NCI-H460 (cell line): ENCODE results near the gene ZNF526. TPM values are rescaled to one million over a fixed set of nuclear protein-coding genes. Genes with fewer than 3 reads are reported as not detected.

Experiments used
- DNase-seq: peaks from one replicate; pipeline ENCODE4 v3.0.0-alpha.2; 2016; ENCODE audit warnings: low read depth; ENCODE audit errors: extremely low read depth
- total RNA-seq: library from RNA; depleted of rRNA; stranded (reverse); fragments of >200 nt; shearing (Covaris generic); gene quantifications from 2 replicates; pipeline ENCODE4 v1.2.3, GENCODE V29; 2014; rRNA removed

Gene ZNF526
- total RNA-seq, 1 experiment from 2014 or later, result 4.4 TPM

DNA sequence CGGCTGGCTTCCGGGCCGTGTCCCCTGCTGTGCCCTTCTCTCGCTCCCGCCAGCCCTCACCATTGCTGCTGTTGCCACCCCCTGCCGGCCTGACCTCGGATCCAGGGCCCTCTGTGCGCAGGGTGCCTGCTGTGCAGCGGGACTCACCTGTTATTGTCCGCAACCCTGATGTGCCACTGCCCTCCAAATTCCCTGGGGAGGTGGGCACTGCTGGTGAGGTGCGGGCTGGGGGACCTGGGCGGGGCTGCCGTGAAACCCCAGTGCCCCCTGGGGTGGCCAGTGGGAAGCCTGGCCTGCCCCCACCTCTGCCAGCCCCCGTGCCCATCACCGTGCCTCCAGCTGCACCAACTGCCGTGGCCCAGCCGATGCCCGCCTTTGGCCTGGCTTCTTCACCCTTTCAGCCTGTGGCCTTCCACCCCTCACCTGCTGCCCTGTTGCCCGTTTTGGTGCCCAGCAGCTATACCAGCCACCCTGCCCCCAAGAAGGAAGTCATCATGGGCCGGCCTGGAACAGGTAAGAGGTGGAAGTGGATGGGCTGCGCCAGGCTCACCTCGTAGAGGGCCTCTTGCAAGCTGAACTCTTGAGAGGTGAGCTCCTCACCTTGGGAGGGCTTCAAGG is 54.1 kb downstream of the ZNF526 start:
- no peak for DNase-seq

DNA sequence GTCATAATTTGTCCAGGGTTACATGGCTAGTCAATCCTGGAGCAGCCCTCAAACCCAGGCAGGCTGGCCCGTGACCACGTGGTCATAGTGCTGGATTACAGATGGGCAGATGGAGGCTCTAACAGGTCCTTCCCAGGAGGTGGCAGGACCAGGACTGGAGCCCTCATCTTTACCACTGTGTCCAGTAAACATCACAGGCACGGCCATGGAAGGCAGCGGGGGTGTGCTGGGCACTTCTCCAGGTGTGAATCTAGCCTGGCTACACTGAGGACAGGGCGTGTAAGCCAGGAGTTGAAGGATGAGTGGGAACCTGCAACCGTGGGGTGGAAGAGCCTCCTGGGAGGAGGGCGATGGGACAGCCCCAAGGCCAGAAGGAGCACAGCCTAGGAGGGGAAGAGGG is 55.0 kb downstream of the ZNF526 start:
- no peak for DNase-seq

DNA sequence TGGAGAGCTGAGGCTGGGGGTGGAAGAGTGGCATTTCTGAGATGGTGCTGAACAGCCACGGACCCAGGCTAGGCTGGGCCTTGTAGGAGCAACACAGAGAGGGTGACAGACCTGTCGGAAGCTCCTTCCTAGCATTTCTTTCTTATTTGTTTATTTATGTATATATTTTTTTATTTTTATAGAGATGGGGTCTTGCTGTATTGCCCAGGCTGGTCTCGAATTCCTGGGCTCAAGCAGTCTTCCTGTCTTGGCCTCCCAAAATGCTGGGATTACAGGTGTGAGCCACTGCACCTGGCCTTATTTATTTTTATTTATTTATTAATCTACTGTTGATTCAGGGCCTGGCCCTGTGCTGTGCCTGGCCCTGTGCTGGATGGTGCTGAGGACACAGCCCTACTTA is 55.4 kb downstream of the ZNF526 start:
- DNase-seq, result no peak

DNA sequence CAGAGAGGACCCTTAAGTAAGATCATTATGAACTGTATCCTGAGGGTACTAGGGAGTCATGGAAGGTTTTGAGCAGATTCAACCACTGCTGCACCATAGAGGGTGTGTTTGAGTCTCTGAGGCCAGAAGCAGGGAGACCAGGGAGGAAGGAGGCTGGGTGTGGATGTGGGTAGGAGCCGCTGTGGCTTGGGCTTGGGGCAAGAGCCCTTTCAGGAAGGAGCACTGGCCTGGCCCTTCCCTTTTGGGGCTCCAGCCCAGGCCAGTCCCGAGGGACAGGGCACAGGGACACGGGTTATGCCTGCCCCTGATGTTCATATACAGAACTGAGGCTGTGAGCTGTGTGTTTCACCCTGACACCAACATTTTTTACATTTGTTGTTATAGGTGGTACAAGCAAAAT is 56.2 kb downstream of the ZNF526 start:
- no peak for DNase-seq

DNA sequence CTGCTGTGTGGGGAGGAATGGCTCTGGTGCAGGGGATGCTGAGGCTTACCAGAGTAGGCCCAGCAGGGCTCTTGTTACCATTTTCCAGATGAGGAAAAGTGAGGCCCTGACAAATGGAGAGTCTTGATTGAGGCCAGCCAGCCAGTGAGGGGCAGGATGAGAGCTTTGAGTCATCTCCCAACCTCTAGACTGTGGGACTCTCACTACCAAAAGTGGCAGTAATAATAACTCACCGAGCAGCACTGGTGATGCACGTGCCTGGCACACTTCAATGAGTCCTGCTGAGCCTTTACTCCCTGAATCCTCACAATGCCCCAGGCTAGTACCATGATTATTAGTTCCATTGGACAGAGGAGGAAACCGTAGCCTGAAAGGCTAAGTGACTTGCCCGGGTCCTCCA is 56.7 kb downstream of the ZNF526 start:
- DNase-seq, result no peak

Other genes with a start within 250 kb of the ZNF526 start
- 0.52 TPM in 1 of 2 replicates, not detected in the other for gene ATP1A3, start 226.1 kb upstream of the ZNF526 start, total RNA-seq
- gene GRIK5, start 150.1 kb upstream of the ZNF526 start, total RNA-seq, result 0.07 TPM in 1 of 2 replicates, not detected in the other
- gene ZNF574, start 144.1 kb upstream of the ZNF526 start, total RNA-seq, result 8.4 and 8.7 TPM in 2 replicates
- 0.02 TPM in 1 of 2 replicates, not detected in the other for gene POU2F2, start 87.9 kb upstream of the ZNF526 start, total RNA-seq
- gene DEDD2, start 2.6 kb upstream of the ZNF526 start, total RNA-seq, result 12.9 and 16.5 TPM in 2 replicates
- gene GSK3A, start 22.3 kb downstream of the ZNF526 start, total RNA-seq, result 19.0 and 20.2 TPM in 2 replicates
- 16.1 and 17.1 TPM in 2 replicates for gene ERF, start 34.8 kb downstream of the ZNF526 start, total RNA-seq
- 7.7 and 9.1 TPM in 2 replicates for gene CIC, start 48.9 kb downstream of the ZNF526 start, total RNA-seq
- 0.35 TPM in 1 of 2 replicates, not detected in the other for gene PRR19, start 81.8 kb downstream of the ZNF526 start, total RNA-seq
- 17.4 and 22.4 TPM in 2 replicates for gene PAFAH1B3, start 82.3 kb downstream of the ZNF526 start, total RNA-seq
- gene TMEM145, start 93.0 kb downstream of the ZNF526 start, total RNA-seq, result 0.17 TPM in 1 of 2 replicates, not detected in the other
- gene MEGF8, start 105.3 kb downstream of the ZNF526 start, total RNA-seq, result 7.4 and 7.8 TPM in 2 replicates
- gene CNFN, start 170.0 kb downstream of the ZNF526 start, total RNA-seq, result 0.69 and 1.2 TPM in 2 replicates
- 0.87 and 1.5 TPM in 2 replicates for gene LIPE, start 207.1 kb downstream of the ZNF526 start, total RNA-seq
- gene CXCL17, start 222.6 kb downstream of the ZNF526 start, total RNA-seq, result not detected in 2 replicates